Activated CD4-positive, alpha-beta T cell treated with anti-CD3 and anti-CD28 coated beads, Interleukin-2, amount 50 U/mL, for 24 hours (primary cell): ENCODE data around the gene LETMD1.

ENCODE experiments used
- DNase-seq, 2 donors: peaks; one replicate each; pipeline ENCODE4 v3.0.0-alpha.2; 2020; ENCODE audit warnings: low read depth in 1 of 2, low spot score in 1 of 2

The LETMD1 gene

DNA sequence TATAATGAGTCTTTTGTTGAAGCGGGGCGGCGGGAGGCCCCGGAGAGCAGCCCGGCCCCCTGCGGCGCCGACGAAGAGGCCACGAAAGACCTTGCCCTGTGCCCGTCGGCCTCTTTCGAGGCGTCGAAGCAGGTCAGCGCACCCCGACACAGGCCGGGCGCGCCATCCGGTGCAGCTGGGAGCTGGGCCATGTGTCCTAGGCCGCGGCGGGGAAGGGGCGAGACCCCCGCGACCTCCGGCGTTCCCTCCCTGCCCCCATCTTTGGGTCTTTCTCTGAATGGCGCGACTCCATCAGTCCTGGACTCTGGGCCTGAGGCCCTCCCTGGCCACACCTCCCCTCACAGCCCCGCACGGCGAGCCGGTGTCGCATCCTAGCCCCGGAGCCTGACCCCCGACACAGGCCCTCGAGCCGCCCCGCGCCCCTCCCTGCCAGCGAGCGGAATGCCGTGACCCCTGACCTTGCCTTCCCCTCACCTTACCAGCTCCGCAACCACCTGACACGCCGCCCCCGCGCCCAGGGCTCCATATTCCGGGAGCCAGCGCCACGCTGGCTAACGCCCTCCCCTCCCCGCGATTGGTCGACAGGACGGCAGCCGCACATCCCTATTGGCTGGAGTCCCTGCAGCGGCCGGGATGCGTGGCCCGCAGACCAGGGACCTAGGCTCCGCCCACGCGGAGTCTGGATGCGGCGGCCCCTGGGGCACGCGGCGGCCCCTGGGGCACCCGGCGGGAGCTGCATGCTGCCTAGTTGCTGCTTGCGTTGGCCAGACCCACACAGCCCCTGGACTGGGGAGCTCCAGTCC lies 22.1 kb upstream of the LETMD1 start, which contains the start of gene SLC11A2:
Gene SLC11A2, minus strand, starts transcription at position 549 of the 803 bp plus-strand sequence. CDS start 15,656 bp downstream, outside the sequence.
- DNase-seq, result peak; percentile 82 to 90

DNA sequence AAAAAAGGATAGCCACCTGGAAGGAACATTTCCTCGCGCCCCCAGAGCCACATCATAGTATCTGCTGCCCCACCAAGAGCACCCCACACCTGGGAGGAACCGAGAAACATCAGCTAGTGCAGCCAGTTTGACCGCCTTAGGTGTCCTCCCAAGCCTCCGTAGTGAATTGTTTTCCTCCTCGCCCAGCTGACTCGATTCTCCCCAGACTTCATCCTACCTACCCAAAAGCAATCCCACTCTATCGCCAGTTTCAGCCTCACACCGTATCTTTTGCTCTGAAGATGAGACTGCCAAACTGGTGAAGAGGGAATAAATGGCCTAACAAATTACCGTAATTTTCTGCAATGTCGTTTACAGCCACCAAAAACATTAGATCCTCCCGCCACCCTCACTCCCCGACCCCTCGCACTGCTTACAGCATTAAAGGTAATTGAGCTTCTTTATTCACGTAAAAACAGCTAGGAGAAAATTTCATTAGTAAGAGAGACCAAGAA lies 20.7 kb upstream of the LETMD1 start:
- DNase-seq, result no peak

DNA sequence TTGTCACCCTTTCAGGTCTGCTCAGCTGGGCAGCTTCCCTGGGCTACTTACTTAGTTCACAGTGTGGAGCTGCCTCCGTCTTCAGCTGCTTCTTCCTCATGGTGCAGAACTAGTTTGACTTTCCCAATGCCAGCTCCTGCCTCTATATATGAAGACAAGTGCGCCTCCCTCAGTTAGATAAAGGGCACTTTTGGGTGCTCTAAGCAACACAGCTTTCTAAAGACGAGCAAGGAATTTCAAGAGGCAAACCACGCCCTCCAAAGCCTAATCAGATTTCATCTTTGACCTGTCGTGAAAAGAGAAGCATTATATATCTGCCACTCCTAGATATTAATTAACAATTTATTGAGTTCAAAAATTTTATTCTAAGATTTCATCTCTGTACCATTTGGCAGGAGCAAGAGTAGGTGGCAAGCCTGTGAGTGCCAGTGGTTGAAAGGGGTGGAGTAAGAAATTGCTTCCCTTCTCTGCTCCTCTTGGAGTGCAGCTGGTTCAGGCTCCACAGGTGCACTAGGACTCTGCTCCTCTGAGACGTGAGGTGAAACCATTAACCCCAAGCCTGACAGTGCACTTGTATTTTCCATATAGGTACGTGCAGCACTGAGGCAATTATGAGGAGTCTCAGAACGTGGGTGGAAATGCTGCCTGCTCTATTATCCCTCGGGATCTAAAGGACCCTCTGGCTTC lies 19.9 kb upstream of the LETMD1 start:
- DNase-seq, result peak in 1 of 2 donors; percentile 26

- DNase-seq, result no peak
Measured at GRCh38 chr12:51028813-51029150, 19.3 kb upstream of the LETMD1 start.

DNA sequence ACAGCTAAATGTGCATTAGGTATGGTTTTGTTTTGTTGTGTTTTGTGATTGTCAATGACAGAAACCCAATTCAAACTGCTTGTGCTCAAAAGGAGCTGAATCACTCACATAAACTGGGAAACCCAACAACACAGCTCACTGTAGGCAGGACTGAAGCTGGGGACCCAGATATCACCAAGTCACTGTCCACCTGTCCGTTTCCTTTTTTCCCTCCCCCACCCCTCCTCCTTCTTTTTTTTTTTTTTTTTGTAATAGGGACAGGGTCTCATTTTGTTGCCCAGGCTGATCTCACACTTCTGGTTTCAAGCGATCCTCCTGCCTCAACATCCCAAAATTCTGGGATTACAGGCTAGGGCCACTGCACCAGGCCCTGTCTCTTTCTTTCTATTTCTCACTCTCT lies 15.1 kb upstream of the LETMD1 start:
- DNase-seq, result no peak

DNA sequence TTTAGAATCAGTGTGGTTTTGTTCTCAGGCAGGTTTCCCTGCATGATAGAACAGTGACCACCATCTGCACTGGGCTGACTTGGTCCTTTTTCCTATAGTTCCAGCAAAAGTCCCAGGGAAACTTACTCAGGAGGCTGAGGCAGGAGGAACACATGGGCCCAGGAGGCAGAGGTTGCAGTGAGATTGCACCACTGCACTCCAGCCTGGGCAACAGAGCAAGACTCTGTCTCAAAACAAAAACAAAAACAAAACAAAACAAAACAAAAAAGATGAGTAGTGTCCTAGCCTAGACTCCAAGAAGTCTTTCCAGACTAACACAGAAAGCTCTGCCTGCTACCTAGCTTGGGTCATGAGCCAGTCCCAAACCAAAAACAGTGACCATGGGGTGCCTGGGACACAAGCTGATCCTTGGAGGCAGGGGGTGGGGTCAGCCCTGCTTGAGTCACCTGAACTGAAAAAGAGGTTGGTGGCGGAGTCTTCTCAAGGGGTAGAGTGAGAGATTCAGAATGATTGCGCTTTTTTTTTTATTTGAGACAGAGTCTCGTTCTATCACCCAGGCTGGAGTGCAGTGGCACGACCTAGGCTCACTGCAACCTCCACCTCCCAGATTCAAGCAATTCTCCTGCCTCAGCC lies 14.6 kb upstream of the LETMD1 start:
- DNase-seq, result no peak

- DNase-seq, result no peak
Measured at GRCh38 chr12:51036279-51036678, 11.8 kb upstream of the LETMD1 start.

GRCh38 chr12:51048661-51049251 lies 629 bp downstream of the LETMD1 start:
- DNase-seq, result no peak

DNA sequence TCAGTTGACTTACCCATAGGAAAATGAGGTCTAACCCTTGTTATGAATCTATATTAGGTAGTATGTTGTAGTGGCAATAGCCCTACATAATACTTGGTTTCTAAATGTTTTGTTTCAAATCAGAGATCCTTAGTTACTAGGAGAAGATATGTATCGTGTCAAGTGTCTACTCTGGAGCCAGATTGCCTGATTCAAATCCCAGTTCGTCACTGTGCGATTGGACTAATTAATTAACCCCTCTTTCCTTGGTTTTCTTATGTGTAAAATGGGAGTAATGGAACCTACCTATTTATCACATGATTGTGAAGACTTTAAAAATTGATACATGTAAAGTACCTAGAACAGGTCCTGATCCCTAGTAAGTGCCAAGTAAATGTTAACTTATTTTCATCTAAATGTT lies 1.4 kb downstream of the LETMD1 start:
- DNase-seq, result no peak

DNA sequence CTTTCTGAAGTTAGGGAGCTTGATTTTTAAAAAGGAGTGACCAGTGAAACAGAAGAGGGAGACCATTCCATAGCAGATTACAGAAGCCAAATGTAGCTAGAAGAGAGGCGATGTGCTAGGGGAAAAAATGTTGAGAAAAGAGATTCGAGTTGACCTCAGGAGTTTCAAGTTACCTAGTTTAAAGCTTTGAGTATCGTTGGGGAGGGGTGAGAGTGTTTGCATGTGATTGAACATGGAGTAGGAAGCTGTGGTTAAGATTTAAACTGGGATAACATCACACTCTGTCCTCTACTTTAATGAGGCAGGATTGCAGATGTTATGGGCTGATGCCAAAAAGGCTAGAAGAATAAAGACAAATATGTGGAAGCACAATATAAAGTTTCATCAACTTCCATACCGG lies 3.7 kb downstream of the LETMD1 start:
- no peak for DNase-seq

- no peak for DNase-seq
Measured at GRCh38 chr12:51055060-51055459, 6.9 kb downstream of the LETMD1 start.

GRCh38 chr12:51056242-51056641 lies 8.1 kb downstream of the LETMD1 start:
- DNase-seq, result no peak

DNA sequence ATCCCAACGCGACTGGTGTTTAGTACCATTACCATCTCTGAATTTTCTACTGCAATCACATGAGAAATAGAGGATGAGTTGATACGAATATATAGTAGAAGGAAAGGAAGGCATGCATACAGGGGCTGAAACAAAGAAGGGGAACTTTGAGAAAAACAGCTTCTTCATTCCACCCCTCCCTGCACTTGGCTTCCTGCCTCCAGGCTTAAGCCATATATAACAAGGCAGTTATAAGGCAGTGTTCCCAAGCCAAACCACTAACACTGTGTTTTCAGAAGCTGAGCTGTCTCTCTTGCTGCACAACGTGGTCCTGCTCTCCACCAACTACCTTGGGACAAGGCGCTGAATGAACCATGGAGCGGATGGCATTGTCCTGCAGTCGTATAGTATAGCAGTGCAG lies 11.0 kb downstream of the LETMD1 start:
- DNase-seq, result no peak

DNA sequence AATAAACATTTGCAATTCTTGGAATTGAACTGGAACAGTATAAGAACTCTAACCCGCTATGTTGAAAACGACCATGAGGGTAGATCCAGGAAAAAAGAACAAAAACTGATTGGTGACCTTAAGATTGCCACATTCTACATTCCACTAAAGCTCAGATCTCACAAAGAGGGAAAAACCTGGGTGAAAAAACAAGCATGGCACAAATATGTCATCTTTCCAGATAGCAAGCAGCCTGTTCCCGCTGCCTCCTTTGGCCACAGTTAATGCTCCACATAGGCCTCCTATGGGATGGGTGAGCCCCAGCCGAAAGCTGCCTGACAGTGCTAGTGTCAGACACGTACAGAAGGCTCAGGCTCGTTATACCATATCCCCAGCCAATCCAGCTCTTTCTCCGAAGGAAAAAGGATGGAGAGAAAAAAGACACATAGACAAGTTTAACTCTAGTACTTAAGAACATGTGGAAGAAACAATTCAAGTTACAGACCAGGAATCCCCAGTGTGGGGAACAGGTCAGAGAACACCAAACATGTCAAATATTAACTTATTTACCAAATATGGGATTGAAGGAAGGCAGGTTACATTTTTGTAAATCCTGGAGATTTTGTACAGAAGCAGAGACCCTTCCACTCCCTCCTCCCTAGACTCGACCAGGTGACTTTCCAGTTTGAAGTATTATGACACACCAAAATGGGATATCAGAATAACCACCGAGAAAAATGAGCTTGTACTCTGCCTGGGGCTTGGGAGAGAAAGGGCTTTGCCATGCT lies 14.7 kb downstream of the LETMD1 start:
- DNase-seq, result no peak

DNA sequence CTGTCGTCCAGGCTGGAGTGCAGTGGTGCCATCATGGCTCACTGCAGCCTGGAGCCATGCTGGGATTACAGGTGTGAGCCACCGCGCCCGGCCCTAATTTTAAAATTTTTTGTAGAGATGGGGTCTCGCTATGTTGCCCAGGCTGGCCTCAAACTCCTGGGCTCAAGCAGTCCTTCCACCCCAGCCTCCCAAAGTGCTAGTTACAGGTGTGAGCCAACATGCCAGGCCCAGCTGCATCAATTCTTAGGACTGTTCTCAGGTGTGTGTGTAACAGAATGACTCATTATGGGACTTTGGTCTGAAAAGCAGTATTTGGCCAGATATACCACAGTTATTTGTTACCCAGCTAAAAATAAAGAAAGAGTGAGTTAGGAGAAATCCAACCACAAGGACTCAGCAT lies 17.4 kb downstream of the LETMD1 start:
- DNase-seq, result no peak

- DNase-seq, result no peak
Measured at GRCh38 chr12:51067229-51067628, 19.1 kb downstream of the LETMD1 start.

- DNase-seq, result no peak
Measured at GRCh38 chr12:51067771-51068170, 19.6 kb downstream of the LETMD1 start.

DNA sequence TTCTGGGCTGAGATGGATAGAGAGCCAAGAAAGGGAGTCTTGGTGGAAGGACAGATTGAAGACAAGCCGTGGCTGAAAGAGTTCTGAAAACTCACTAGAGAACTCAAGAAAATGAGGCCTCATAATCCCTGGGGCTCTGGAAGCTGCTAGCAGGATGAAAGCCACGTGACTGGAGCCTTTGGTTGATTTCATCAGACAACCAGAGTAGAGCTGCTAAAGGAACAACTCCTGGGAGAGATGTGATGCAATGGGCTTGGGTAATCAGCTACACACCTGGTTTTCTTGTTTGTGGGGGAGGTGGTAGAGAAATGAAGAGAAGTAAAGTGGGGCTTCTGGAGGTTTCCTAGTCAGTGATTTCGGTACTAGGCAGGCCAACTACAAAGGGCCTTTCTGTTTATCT lies 21.9 kb downstream of the LETMD1 start:
- DNase-seq, result no peak

DNA sequence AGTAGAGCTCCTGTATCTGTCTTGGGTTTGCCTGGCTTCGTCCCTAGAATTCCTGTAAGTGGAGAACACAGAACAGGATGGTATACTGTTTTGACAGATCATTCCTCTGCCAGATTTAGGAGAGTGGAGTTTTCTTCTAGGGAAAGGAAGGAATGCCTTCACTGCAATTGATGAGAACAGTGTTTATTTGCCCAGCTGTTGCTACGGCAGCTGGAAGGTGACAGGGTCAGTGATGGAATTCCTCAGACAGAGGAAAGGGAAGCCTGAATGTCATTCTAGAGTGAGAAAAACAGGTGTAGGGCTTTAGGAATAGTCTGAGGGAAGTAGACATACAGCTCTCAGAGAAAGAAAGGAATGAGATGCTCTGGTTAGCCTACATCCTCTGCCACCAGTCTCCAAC lies 23.5 kb downstream of the LETMD1 start:
- no peak for DNase-seq

DNA sequence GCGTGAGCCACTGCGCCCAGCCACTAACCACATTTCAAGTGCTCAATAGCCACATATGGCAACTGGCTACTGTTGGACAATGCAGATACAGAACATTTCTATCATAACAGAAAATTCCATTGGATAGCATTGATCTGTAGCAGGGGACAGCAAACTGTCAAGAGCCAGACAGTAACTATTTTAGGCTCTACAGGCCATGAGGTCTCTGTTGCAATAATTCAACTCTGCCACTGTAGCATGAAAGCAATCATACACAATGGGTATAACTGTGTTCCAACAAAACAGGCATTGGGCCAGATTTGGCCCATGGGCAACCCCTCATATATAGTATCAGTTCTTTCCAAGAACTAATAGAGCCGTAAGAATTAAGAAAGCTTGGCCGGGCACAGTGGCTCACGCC lies 27.3 kb downstream of the LETMD1 start:
- DNase-seq, result no peak
